ENCODE data around the gene GJB3. TPM values are rescaled to one million over a fixed set of nuclear protein-coding genes. Genes with fewer than 3 reads are reported as not detected.

GJB3 gene
- total RNA-seq, 1 experiment from 2014 or later, result 0.31 TPM

Other genes with a start within 250 kb of the GJB3 start
- gene GJB5, start 26.2 kb upstream of the GJB3 start, total RNA-seq (2014; rRNA removed; shearing (Covaris generic)), result 0.48 TPM in 1 of 2 replicates, not detected in the other
- gene GJB4, start 21.5 kb upstream of the GJB3 start, total RNA-seq (2014; rRNA removed; shearing (Covaris generic)), result not detected in 2 replicates
- gene GJA4, start 11.8 kb downstream of the GJB3 start, total RNA-seq (2014; rRNA removed; shearing (Covaris generic)), result 0.85 and 3.2 TPM in 2 replicates
- 39.8 and 55.4 TPM in 2 replicates for gene SMIM12, start 78.5 kb downstream of the GJB3 start, total RNA-seq (2014; rRNA removed; shearing (Covaris generic))
- gene DLGAP3, start 148.4 kb downstream of the GJB3 start, total RNA-seq (2014; rRNA removed; shearing (Covaris generic)), result 3.9 and 9.2 TPM in 2 replicates
- 35.6 and 43.0 TPM in 2 replicates for gene TMEM35B, start 204.1 kb downstream of the GJB3 start, total RNA-seq (2014; rRNA removed; shearing (Covaris generic))

Data from H7 (cell line).